Endodermal cell (in vitro differentiated cells): ENCODE data around the gene FXYD1. TPM values are rescaled to one million over a fixed set of nuclear protein-coding genes. Genes with fewer than 3 reads are reported as not detected.

Source experiments
- DNase-seq: peaks from one replicate; pipeline ENCODE4 v3.0.0-alpha.2; 2017
- H3K27ac ChIP-seq: 2 replicates; pipeline ENCODE4 v1.5.1; 2013; ENCODE audit warnings: mild to moderate bottlenecking, low read depth, low read length, moderate library complexity
- H3K27me3 ChIP-seq: 2 replicates; pipeline ENCODE4 v1.6.1; 2013; ENCODE audit warnings: mild to moderate bottlenecking, low read length, moderate library complexity; ENCODE audit not compliant: insufficient read depth, control insufficient read depth, poor library complexity, severe bottlenecking
- H3K36me3 ChIP-seq: 2 replicates; pipeline ENCODE4 v1.7.0; 2013; ENCODE audit warnings: mild to moderate bottlenecking, low read length, moderate library complexity; ENCODE audit not compliant: control insufficient read depth, insufficient read depth
- H3K4me1 ChIP-seq: one replicate; pipeline ENCODE4 v1.7.0; 2013; ENCODE audit warnings: low read length; ENCODE audit not compliant: control insufficient read depth, insufficient read depth
- H3K4me3 ChIP-seq: 2 replicates; pipeline ENCODE4 v1.5.1; 2013; ENCODE audit warnings: mild to moderate bottlenecking, low read length, moderate library complexity
- H3K9ac ChIP-seq: 2 replicates; pipeline ENCODE4 v1.6.1; 2013; ENCODE audit warnings: mild to moderate bottlenecking, low read length, moderate library complexity; ENCODE audit not compliant: poor library complexity, severe bottlenecking; ENCODE audit errors: extremely low read depth
- H3K9me3 ChIP-seq: 2 replicates; pipeline ENCODE4 v1.6.1; 2013; ENCODE audit warnings: mild to moderate bottlenecking, low read length, moderate library complexity; ENCODE audit not compliant: control insufficient read depth
- H3K27ac Mint-ChIP-seq: 2 replicates; pipeline ENCODE4 v1.8.0; 2020; ENCODE audit warnings: mixed read lengths
- H3K27me3 Mint-ChIP-seq: 2 replicates; pipeline ENCODE4 v1.8.0; 2021; ENCODE audit warnings: mild to moderate bottlenecking, mixed read lengths; ENCODE audit not compliant: insufficient read depth
- H3K36me3 Mint-ChIP-seq: 2 replicates; pipeline ENCODE4 v1.8.0; 2020; ENCODE audit warnings: low read depth, mixed read lengths
- H3K4me1 Mint-ChIP-seq: 2 replicates; pipeline ENCODE4 v1.8.0; 2020; ENCODE audit warnings: mixed read lengths
- H3K4me3 Mint-ChIP-seq: 2 replicates; pipeline ENCODE4 v1.8.0; 2020; ENCODE audit warnings: mild to moderate bottlenecking, moderate library complexity, mixed read lengths
- H3K9me3 Mint-ChIP-seq: 2 replicates; pipeline ENCODE4 v1.8.0; 2020; ENCODE audit warnings: mild to moderate bottlenecking, mixed read lengths
- WGBS, 2 experiments: methylation state at CpG; one replicate each; pipeline versions ENCODE4 v1.1.5 to v1.1.7; 2013; ENCODE audit warnings: missing lambda C conversion rate in 2 of 2, mixed read lengths in 1 of 2; ENCODE audit not compliant: insufficient coverage in 1 of 2, insufficient read length in 1 of 2; 5-methylcytosine and 5-hydroxymethylcytosine counted together
- total RNA-seq, 2 donors: library from RNA; stranded (reverse); fragmentation: NEBNext Ultra II Directional in 1 of 2; extraction: Animal tissue kit (Norgen Biotek cat#: 25700) in 1 of 2; gene quantifications; 2 replicates in 1 of 2; 3 replicates in 1 of 2; pipeline ENCODE4 v1.2.1, GENCODE V29; 2021
- TF ChIP-seq, protein P1 (sequence below): fragments of 200-600 bp; sonication (generic); conservative IDR thresholded peaks from 2 replicates; pipeline ENCODE4 v1.5.0; 2021; ENCODE audit warnings: antibody characterized with exemption, mild to moderate bottlenecking

FXYD1 gene
- total RNA-seq, 2 donors from 2014 or later = 0.75 TPM; not detected in 1

DNA sequence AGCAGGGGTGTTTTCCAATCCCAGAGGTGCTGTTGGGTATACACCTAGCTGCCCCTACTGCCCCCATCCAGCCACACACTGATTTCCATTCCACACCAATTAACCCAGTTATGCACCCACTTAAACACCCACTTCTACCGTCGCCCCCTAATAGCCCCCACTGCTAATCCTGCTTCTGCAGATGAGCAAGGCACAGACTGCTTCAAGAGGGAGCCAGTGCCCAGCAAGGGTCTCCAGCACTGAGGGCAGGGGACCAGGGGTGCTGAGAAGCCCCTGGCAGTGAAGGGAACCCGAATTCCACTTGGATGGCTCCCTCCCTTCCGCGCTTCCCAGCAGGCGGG is 5.6 kb downstream of the FXYD1 start:
- no peaks in the 10 kb centered on the region for H3K36me3 ChIP-seq

DNA sequence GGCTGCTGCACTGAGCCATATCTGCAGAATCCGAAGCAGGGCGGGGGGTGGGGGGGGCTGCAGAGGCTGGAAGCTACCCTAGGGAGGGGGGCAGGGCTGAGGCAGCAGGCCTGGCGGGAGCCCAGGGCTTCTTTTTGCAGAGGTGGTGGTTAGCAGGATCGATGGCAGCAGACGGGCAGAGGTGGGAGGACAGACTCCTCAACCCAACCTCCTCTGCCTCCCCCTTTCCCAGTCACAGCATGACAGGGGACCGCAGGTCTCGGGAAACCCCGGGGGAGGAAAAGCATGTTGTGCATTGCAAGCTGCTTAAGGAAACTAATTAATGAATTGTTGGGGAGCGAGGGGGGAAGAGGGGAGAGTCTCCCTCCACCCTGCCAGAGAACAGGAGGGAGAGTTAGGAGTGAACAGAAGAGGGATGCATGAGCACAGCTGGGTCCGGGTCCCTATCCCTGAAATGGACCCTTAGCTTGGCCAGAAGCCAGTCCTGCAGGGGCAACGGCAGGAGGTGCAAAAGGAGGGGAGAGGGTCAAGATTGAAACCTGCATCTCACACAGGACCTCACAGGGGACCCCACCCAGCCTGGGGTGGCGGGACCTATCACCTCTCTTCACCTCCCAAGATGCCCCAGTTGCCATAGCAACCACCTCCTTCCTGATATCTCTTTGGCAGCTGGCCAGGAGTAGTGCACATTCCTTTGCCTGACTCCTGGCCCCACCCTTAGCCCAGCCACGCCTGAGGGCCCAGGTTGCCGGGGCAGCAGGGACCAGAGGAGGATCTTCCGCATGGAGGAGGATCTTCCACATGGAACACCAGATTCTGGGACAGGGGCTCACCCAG is 6.2 kb downstream of the FXYD1 start:
- Histone ChIP-seq H3K9me3 (no peaks in the 10 kb centered on the region), H3K9ac (no peak overlapping the region), H3K4me3 (no peak overlapping the region), H3K27ac (no peak overlapping the region), H3K27me3 (peaks cover 53% of the 10 kb centered on the region), H3K36me3 (no peaks in the 10 kb centered on the region), H3K4me1 (no peaks in the 10 kb centered on the region)
- no peaks in the 10 kb centered on the region for H3K36me3 Mint-ChIP-seq
- no peaks in the 10 kb centered on the region for H3K9me3 Mint-ChIP-seq
- WGBS, 2 experiments = 30 to 38% methylated on average over 5 to 13 of the region's 15 CpGs
- TF ChIP-seq, protein P1, sequence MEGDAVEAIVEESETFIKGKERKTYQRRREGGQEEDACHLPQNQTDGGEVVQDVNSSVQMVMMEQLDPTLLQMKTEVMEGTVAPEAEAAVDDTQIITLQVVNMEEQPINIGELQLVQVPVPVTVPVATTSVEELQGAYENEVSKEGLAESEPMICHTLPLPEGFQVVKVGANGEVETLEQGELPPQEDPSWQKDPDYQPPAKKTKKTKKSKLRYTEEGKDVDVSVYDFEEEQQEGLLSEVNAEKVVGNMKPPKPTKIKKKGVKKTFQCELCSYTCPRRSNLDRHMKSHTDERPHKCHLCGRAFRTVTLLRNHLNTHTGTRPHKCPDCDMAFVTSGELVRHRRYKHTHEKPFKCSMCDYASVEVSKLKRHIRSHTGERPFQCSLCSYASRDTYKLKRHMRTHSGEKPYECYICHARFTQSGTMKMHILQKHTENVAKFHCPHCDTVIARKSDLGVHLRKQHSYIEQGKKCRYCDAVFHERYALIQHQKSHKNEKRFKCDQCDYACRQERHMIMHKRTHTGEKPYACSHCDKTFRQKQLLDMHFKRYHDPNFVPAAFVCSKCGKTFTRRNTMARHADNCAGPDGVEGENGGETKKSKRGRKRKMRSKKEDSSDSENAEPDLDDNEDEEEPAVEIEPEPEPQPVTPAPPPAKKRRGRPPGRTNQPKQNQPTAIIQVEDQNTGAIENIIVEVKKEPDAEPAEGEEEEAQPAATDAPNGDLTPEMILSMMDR = no peak
- peak; percentile 85 for DNase-seq
- H3K4me1 Mint-ChIP-seq = peaks cover 10% of the 10 kb centered on the region
- H3K27me3 Mint-ChIP-seq = peaks cover 42% of the 10 kb centered on the region
- H3K27ac Mint-ChIP-seq = no peak overlapping the region
- no peak overlapping the region for H3K4me3 Mint-ChIP-seq

More for the DNA sequence above, 5.6 kb downstream of the FXYD1 start:
- TF ChIP-seq, protein P1 = no peak
- no peak overlapping the region for H3K27ac Mint-ChIP-seq
- no peaks in the 10 kb centered on the region for H3K4me1 ChIP-seq
- no peak overlapping the region for H3K9ac ChIP-seq
- no peak overlapping the region for H3K4me3 ChIP-seq
- 31% methylated on average over 4 of the region's 6 CpGs; no CpG with 5 or more reads in 1 of the 2 experiments for WGBS, 2 experiments
- H3K9me3 Mint-ChIP-seq = no peaks in the 10 kb centered on the region
- peaks cover 53% of the 10 kb centered on the region for H3K27me3 ChIP-seq
- no peaks in the 10 kb centered on the region for H3K9me3 ChIP-seq
- peaks cover 42% of the 10 kb centered on the region for H3K27me3 Mint-ChIP-seq
- H3K27ac ChIP-seq = no peak overlapping the region
- DNase-seq = no peak
- peaks cover 10% of the 10 kb centered on the region for H3K4me1 Mint-ChIP-seq
- H3K4me3 Mint-ChIP-seq = no peak overlapping the region
- H3K36me3 Mint-ChIP-seq = no peaks in the 10 kb centered on the region

DNA sequence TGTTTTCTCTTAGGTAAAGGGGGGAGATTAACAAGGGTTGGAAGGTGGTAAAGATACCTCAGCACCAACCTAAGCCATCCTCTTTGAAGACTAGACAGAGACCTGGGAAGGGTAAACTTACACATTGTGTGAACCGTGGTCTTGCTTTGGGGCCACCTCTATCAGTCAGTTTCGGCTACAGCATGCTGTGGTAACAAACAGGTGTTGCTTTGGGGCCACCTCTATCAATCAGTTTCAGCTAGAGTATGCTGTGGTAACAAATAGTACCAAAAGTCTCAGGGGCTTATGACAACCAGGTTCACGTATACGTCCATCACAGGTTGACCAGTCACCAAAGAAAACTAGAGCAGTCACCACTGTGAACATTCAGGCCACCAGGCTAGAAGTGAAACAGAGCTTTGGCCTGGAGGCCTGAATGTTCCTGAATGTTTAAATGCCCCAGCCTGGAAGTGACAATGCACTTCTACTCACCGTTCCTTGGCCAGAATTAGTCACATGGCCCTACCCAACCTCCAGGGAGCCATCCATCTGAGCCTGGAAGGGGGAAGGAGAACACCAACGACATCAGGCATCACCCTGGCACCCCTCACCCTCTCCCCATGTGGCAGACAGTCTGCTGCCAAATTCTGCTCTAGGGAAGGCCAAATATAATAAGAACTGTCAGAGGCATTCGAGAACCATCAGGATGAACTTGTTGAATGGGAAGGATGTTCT is 8.3 kb downstream of the FXYD1 start:
- Mint-ChIP-seq H3K27ac (no peak overlapping the region), H3K4me3 (no peak overlapping the region), H3K27me3 (peaks cover 33% of the 10 kb centered on the region), H3K4me1 (peaks cover 6% of the 10 kb centered on the region), H3K36me3 (no peaks in the 10 kb centered on the region), H3K9me3 (no peaks in the 10 kb centered on the region)
- Histone ChIP-seq H3K4me1 (no peaks in the 10 kb centered on the region), H3K9me3 (no peaks in the 10 kb centered on the region), H3K27ac (no peak overlapping the region), H3K4me3 (no peak overlapping the region), H3K36me3 (no peaks in the 10 kb centered on the region), H3K9ac (no peak overlapping the region), H3K27me3 (peaks cover 37% of the 10 kb centered on the region)
- TF ChIP-seq, protein P1 = no peak
- no peak for DNase-seq
- WGBS, 2 experiments = 86 to 91% methylated on average over 6 to 7 of the region's 7 CpGs
